ENCODE measurements around the gene SORCS2.

DNA sequence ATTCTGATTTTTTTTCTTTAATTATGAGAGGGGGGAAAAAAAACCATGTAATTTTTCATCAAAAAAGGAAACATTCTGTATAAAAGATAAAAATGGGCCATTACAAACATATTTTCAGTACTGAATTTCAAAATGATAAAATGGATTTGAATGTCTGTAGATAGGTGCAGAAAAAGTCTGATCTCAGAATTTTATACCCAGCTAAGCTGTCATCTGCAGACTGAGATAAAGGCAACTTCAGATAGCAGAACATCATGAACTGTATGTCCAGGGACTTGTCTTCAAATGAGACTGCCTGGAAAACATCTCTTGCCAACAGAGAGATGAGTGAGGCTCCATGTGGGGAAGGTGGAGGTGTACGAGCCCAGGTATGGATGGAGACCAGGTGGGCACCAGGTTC, 360.9 kb downstream of the SORCS2 start:
- TF ChIP-seq EP300 (IDR thresholded peaks at IDR 0.05; ENCODE audit: borderline replicate concordance) (no peak), RAD21 (IDR thresholded peaks at IDR 0.05; ENCODE audit: low read depth) (no peak), REST (IDR thresholded peaks at IDR 0.05; ENCODE audit: low read depth) (no peak), USF1 (IDR thresholded peaks at IDR 0.05) (no peak), TEAD4 (IDR thresholded peaks at IDR 0.05) (no peak), CEBPB (IDR thresholded peaks at IDR 0.05) (no peak), CREB1 (IDR thresholded peaks at IDR 0.05; ENCODE audit: low read depth) (no peak), FOXM1 (IDR thresholded peaks at IDR 0.05; ENCODE audit: borderline replicate concordance, low read depth) (no peak), MAX (IDR thresholded peaks at IDR 0.05) (no peak), YY1 (IDR thresholded peaks at IDR 0.05; ENCODE audit: low read depth) (no peak), TAF1 (IDR thresholded peaks at IDR 0.05; ENCODE audit: low read depth) (no peak)

Measured in Ishikawa (cell line).